ENCODE measurements around the gene RSPH10B2. TPM values are rescaled to one million over a fixed set of nuclear protein-coding genes. Genes with fewer than 3 reads are reported as not detected.
"Not testable (repeated sequence)": the region's sequence is repeated elsewhere in the genome, so short reads cannot be mapped to it uniquely, and the experiment has no call there.

The RSPH10B2 gene
- total RNA-seq, 1 donor: 0.43 TPM

DNA sequence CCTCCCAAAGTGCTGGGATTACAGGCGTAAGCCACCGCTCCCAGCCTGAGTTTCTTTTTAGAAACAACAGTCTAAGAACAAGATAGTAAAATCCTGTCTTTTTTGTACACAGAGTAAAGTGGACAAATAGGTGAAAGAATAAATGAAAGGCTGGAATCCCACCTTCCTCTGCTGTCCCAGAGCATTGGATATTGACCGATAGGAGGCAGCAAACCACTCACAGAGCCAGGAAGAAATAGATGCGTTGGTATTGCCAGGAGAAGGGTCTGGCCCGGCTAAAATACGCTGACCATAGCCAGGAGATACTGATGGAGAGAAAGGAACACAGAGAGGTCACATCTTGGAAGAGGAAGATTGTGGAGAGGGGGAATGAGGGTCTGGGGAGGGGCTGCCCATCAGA is 35.8 kb upstream of the RSPH10B2 start:
- no peak for DNase-seq (ENCODE audit: low read depth)
- TF ChIP-seq, protein P1, sequence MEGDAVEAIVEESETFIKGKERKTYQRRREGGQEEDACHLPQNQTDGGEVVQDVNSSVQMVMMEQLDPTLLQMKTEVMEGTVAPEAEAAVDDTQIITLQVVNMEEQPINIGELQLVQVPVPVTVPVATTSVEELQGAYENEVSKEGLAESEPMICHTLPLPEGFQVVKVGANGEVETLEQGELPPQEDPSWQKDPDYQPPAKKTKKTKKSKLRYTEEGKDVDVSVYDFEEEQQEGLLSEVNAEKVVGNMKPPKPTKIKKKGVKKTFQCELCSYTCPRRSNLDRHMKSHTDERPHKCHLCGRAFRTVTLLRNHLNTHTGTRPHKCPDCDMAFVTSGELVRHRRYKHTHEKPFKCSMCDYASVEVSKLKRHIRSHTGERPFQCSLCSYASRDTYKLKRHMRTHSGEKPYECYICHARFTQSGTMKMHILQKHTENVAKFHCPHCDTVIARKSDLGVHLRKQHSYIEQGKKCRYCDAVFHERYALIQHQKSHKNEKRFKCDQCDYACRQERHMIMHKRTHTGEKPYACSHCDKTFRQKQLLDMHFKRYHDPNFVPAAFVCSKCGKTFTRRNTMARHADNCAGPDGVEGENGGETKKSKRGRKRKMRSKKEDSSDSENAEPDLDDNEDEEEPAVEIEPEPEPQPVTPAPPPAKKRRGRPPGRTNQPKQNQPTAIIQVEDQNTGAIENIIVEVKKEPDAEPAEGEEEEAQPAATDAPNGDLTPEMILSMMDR (IDR thresholded peaks at IDR 0.05; ENCODE audit: insufficient read depth, low read depth, low read length): no peak

DNA sequence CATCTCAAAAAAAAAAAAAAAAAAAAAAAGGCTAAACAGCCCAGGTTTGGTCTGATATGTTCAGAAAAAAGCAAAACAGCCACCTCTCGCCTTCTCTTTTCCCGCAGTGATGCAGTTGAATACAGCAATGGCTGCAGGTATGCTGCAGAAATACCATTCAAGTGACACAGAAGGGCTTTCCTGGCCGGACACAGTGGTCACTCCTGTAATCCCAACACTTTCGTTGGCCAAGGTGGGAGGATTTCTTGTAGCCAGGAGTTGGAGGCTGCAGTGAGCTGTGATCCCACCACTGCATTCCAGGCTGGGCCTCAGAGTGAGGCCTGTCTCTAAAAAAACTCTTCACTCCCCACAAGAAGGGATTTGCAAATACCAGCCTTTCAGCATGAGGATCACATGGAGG is 29.6 kb upstream of the RSPH10B2 start:
- not testable (repeated sequence) for DNase-seq (ENCODE audit: low read depth); H3K4me3 ChIP-seq (ENCODE audit: low read depth, low read length)

More for the DNA sequence above, 35.8 kb upstream of the RSPH10B2 start:
- no peak overlapping the region for H3K4me3 ChIP-seq (ENCODE audit: low read depth, low read length)

DNA sequence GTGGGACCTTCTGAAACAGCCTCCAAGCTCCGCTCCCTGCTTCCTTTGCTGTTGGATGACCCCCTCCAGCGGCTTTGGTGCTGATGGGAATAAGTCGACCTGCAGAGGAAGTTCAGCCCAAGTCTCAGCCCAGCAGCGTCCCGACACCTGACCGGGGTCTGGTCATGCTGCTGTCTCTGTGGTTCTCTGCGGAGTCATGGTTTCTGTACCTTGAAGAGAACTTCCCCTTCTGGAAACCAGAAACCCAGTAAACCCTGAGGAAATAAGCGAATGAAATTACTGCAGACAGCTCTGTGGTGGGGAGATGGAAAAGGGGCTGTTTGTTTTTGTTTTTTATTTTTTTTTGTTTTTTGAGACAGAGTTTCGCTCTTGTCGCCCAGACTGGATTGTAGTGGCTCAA is 28.9 kb upstream of the RSPH10B2 start:
- TF ChIP-seq, protein P1 (IDR thresholded peaks at IDR 0.05; ENCODE audit: insufficient read depth, low read depth, low read length): no peak
- DNase-seq (ENCODE audit: low read depth): no peak
- H3K4me3 ChIP-seq (ENCODE audit: low read depth, low read length): no peak overlapping the region

DNA sequence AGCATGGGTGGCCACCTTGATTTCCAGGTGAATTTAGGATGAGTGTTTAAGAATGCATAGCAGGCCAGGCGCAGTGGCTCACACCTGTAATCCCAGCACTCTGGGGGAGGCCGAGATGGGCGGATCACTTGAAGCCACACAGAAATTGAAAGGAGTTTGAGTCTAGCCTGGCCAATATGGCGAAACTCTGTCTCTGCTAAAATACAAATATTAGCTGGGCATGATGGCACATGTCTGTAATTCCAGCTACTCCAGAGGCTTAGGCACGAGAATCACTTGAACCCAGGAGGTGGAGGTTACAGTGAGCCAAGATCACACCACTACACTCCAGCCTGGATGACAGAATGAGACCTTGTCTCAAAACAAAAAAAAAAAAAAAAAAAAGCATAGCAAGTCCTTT is 27.6 kb upstream of the RSPH10B2 start:
- not testable (repeated sequence) for H3K4me3 ChIP-seq (ENCODE audit: low read depth, low read length); DNase-seq (ENCODE audit: low read depth)

DNA sequence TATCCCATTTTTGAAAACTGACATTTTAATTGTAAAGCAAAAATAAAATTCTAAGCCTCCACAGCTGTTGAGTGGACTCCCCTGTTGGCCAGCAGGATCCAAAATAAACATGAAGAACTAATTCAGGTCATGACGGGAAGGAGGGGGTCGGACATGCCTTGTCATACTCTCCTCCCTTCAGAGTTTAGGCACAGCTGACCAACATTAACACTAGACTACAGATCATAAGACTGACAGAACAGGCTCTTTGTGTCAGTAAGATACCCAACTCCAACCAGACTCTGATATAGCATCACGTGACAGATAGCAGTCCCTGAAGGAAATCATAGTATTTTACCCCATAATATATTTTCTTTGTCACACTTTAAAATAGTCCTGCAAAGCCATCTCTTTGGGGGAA is 26.2 kb upstream of the RSPH10B2 start:
- TF ChIP-seq, protein P1 (IDR thresholded peaks at IDR 0.05; ENCODE audit: insufficient read depth, low read depth, low read length): no peak
- no peak for DNase-seq (ENCODE audit: low read depth)
- H3K4me3 ChIP-seq (ENCODE audit: low read depth, low read length): no peak overlapping the region

DNA sequence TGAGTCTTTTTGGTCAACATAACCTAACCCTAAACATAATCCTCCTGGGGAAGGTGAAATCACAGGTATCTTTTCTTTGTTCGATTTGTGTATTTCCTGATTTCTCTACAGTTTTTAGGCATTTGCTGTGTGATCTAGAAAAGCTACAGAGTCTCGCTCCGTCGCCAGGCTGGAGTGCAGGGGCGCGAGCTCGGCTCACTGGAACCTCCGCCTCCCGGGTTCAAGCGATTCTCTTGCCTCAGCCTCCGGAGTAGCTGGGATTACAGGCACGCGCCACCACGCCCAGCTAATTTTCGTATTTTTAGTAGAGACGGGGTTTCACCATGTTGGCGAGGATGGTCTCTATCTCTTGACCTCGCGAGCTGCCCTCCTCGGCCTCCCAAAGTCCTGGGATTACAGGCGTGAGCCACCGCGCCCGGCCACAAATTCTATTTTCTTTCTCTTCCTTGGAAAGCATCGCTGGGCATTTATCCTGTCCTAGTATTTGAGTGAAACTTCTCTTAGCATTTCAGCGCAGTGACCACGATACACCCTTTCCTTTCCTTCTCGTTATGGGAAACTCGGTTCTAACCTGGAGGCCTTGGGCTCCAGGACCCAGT is 24.9 kb upstream of the RSPH10B2 start:
- peak overlapping the region; percentile 84 for H3K4me3 ChIP-seq (ENCODE audit: low read depth, low read length)
- not testable (repeated sequence) for DNase-seq (ENCODE audit: low read depth)

DNA sequence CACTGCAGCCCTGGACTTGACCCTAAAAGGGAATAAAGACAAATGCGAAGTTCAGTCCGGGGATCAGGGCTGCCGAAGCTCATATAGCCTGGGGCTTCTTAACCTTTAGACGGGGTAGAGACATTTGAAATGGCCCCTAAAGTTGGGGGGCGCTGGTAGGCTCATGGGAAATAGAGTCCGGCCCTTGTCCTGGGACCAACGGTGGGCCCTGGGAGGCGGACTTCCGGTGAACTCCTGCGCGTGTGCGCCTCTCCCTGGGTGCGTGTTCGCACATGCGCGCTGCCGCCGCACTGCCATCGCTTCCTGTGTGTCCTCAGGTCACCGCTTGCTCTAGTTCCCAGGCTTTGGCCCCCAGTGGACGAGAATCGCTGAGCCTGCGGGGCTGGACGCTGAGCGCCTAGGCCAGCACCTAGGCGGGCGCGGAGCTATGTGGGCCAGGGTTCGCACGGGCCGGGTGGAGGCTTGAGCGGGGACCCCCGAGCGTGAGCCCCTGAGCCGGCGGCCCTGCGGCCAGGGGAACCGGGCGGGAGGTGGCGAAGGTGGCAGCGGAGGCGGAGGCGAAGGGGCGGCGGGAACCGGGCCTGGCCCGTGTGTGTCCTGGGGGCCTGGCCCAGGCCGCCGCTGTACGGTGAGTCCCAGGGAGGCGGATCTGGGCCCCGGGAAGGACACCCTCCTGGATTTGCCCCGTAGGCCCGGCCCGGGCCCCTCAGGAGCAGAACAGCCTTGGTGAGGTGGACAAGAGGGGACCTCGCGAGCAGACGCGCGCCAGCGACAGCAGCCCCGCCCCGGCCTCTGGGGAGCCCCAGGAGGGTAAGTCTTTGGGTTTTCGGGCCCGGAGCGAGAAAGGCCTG is 24.2 kb upstream of the RSPH10B2 start:
- TF ChIP-seq, protein P1 (IDR thresholded peaks at IDR 0.05; ENCODE audit: insufficient read depth, low read depth, low read length): no peak
- peak; percentile 94 for DNase-seq (ENCODE audit: low read depth)

DNA sequence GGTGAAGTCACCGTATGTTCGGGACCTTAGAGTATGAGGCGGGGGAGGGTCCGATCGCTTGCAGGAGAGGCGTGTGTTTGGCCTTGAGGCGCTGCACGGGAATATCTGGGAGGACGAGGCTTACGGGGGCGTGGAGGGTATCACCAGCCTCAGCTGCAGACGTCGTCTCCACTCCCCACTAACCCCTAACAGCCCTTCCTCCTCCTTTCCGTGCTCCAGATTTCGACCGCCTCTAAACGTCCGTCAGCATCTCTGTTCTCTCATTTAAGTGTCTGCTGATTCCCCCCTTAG is 23.6 kb upstream of the RSPH10B2 start:
- TF ChIP-seq, protein P1 (IDR thresholded peaks at IDR 0.05; ENCODE audit: insufficient read depth, low read depth, low read length): no peak
- no peak for DNase-seq (ENCODE audit: low read depth)
- peak overlapping the region; percentile 84 for H3K4me3 ChIP-seq (ENCODE audit: low read depth, low read length)

More for the DNA sequence above, 24.2 kb upstream of the RSPH10B2 start:
- peak overlapping the region; percentile 84 for H3K4me3 ChIP-seq (ENCODE audit: low read depth, low read length)

DNA sequence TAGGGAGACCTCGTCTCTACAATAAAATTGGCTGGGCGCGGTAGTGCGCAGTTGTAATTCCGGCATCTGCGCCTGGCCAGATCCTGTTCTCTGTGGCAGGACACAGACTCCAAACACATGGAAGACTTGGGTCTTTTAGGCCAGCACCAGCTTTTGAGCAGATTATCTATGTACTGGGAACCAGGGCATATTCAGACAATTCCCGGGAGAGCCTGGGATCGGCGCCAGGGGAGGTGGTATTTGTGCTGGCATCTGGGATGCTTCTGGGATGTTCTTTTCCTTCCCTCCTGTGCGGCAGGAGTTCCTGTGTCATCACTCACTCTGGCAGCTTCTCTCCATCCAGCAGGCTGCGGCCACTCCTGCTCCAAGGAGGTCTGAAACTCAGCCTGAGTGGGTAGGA is 15.5 kb upstream of the RSPH10B2 start:
- not testable (repeated sequence) for H3K4me3 ChIP-seq (ENCODE audit: low read depth, low read length); DNase-seq (ENCODE audit: low read depth)

DNA sequence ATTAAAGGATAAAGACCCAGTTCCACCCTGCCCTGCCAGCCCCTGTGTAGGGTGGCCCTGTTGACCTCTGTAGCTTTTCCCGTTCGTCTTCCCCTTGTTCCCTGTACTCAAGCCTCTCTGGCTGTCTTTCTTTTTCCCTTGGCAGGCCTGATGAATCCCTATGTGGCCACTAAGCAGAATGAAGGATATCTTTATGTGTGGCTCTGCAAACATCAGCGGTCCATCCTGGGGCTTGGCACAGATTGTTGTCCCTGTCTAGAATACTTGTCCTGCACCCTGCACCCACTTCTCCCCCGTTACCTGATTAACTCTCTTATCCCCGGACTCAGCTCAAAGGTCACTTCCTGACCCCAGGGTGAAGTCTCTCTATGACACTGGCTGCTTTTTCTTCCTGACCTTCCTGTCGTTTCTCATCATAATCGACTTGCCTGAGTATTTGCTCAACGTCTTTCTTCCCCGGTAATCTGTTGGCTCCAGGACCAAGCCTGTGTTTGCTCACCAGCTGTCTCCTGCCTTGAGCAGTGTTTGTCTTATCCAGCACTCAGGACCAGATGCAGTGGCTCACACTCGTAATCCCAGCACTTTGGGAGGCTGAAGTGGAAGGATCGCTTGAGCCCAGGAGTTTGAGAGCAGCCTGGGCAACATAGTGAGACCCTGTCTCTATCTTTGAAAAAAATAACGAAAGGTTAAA is 9.3 kb upstream of the RSPH10B2 start:
- not testable (repeated sequence) for H3K4me3 ChIP-seq (ENCODE audit: low read depth, low read length); DNase-seq (ENCODE audit: low read depth)

DNA sequence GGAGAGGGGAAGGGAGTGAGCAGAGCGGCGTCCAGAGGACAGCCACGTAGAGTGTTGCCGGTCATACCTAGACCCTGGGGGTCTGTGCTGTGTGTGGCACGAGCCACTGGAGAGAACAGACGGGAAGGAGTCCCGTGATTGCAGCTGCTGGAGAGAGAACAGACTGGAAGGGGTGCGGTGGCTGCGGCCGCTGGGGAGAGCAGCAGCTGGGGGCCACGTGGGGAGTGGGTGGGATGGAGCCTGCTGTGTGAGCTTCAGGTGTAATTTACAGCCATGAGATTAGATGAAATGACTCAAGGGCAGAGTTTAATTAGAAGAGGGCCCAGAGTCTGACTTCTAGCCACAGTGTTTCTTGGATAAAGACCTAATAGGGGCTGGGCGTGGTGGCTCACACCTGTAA is 4.6 kb upstream of the RSPH10B2 start:
- not testable (repeated sequence) for H3K4me3 ChIP-seq (ENCODE audit: low read depth, low read length)

DNA sequence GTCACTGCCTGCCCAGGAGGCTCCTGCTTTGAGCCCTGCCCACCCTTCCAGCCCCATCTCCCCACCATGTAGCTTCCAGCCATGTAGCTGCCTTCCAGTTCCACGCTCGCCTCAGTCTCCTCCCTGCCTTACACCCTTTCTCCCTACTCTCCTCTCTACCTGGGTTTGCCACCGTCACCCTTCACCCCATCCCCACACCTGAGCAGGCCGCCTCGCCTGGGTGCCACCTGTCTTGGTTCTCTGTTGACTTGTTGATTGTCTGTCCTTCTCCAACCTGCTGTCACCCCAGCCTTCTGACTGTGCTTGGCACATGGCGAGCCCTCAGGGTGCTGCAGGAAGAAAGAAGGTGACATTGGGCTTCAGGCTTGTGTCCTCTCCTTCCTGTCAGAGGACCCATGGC is 3.7 kb upstream of the RSPH10B2 start:
- DNase-seq (ENCODE audit: low read depth); H3K4me3 ChIP-seq (ENCODE audit: low read depth, low read length): not testable (repeated sequence)

More for the DNA sequence above, 4.6 kb upstream of the RSPH10B2 start:
- not testable (repeated sequence) for DNase-seq (ENCODE audit: low read depth)
